OCI-LY3 (cell line): ENCODE measurements around the gene COL4A1.

Source experiments
- H2AFZ ChIP-seq: fragments of 200-600, 300-600 bp; shearing (Covaris generic); 2 replicates; pipeline ENCODE4 v1.6.0; 2014; ENCODE audit warnings: antibody characterized with exemption, low read depth, low read length
- H3K27ac ChIP-seq: fragments of 200-600, 300-600 bp; sonication (generic); 2 replicates; pipeline ENCODE4 v1.5.1; 2014; ENCODE audit warnings: mild to moderate bottlenecking, low read length, moderate library complexity, mixed read lengths
- H3K27me3 ChIP-seq: fragments of 200-600, 300-600 bp; sonication (generic); 2 replicates; pipeline ENCODE4 v1.6.1; 2014; ENCODE audit warnings: low read depth, low read length, mixed read lengths
- H3K36me3 ChIP-seq: fragments of 200-600, 300-600 bp; sonication (generic); replicated peaks from 2 replicates; pipeline ENCODE3; 2014; ENCODE audit warnings: low read depth, low read length, mixed read lengths
- H3K4me1 ChIP-seq: fragments of 300-600, 200-600 bp; sonication (generic); 2 replicates; pipeline ENCODE4 v1.6.1; 2014; ENCODE audit warnings: low read length, mixed read lengths
- H3K4me2 ChIP-seq: fragments of 200-600, 300-600 bp; sonication (generic); 2 replicates; pipeline ENCODE4 v1.6.1; 2014; ENCODE audit warnings: low read length, mixed read lengths
- H3K4me3 ChIP-seq: fragments of 300-600, 200-600 bp; sonication (generic); 2 replicates; pipeline ENCODE4 v1.5.1; 2014; ENCODE audit warnings: antibody characterized with exemption, mild to moderate bottlenecking, low read length, moderate library complexity
- H3K79me2 ChIP-seq: fragments of 300-600, 200-600 bp; shearing (Covaris generic); 2 replicates; pipeline ENCODE4 v1.6.1; 2014; ENCODE audit warnings: mild to moderate bottlenecking, low read length, mixed read lengths
- H3K9ac ChIP-seq: fragments of 300-600, 200-600 bp; shearing (Covaris generic); 2 replicates; pipeline ENCODE4 v1.6.0; 2014; ENCODE audit warnings: mild to moderate bottlenecking, low read length, moderate library complexity
- H3K9me3 ChIP-seq: fragments of 200-600, 300-600 bp; shearing (Covaris generic); 2 replicates; pipeline ENCODE4 v1.6.1; 2014; ENCODE audit warnings: low read length, mixed read lengths; ENCODE audit not compliant: insufficient read depth
- H4K20me1 ChIP-seq: fragments of 200-600, 300-600 bp; sonication (generic); 2 replicates; pipeline ENCODE4 v1.6.1; 2016; ENCODE audit warnings: low read length, mixed read lengths; ENCODE audit not compliant: insufficient read depth
- CTCF ChIP-seq: fragments of 200-600, 300-600 bp; sonication (generic); IDR thresholded peaks from 2 replicates; pipeline ENCODE4 v1.5.1; 2014; ENCODE audit warnings: antibody characterized with exemption, low read length, low read depth
- EZH2phosphoT487 ChIP-seq: fragments of 200-600 bp; shearing (Covaris generic); IDR thresholded peaks from 2 replicates; pipeline ENCODE4 v1.6.1; 2018; ENCODE audit warnings: antibody characterized with exemption, mixed run types, low read depth

COL4A1 gene

GRCh38 chr13:110350049-110350448 lies 43.1 kb upstream of the COL4A1 start:
- Histone ChIP-seq H3K9ac (no peak overlapping the region), H4K20me1 (no peaks in the 10 kb centered on the region), H3K4me1 (no peaks in the 10 kb centered on the region), H3K9me3 (no peaks in the 10 kb centered on the region), H3K79me2 (no peaks in the 10 kb centered on the region), H3K27ac (no peak overlapping the region), H2AFZ (no peak overlapping the region), H3K4me2 (no peak overlapping the region), H3K4me3 (no peak overlapping the region), H3K27me3 (peaks cover 25% of the 10 kb centered on the region), H3K36me3 (no peaks in the 10 kb centered on the region)
- TF ChIP-seq EZH2phosphoT487 (no peak), CTCF (no peak)

GRCh38 chr13:110349239-110349638 lies 42.3 kb upstream of the COL4A1 start:
- H3K36me3 ChIP-seq, result no peaks in the 10 kb centered on the region
- H3K79me2 ChIP-seq, result no peaks in the 10 kb centered on the region
- H2AFZ ChIP-seq, result no peak overlapping the region
- H3K9ac ChIP-seq, result no peak overlapping the region
- no peak overlapping the region for H3K4me3 ChIP-seq
- peaks cover 28% of the 10 kb centered on the region for H3K27me3 ChIP-seq
- no peak overlapping the region for H3K27ac ChIP-seq
- no peaks in the 10 kb centered on the region for H4K20me1 ChIP-seq
- TF ChIP-seq EZH2phosphoT487 (no peak), CTCF (no peak)
- no peaks in the 10 kb centered on the region for H3K9me3 ChIP-seq
- H3K4me1 ChIP-seq, result no peaks in the 10 kb centered on the region
- H3K4me2 ChIP-seq, result no peak overlapping the region

- no peak overlapping the region for H3K27ac ChIP-seq
- H3K9ac ChIP-seq, result no peak overlapping the region
- H4K20me1 ChIP-seq, result no peaks in the 10 kb centered on the region
- H2AFZ ChIP-seq, result no peak overlapping the region
- TF ChIP-seq EZH2phosphoT487, result no peak
- no peak for TF ChIP-seq CTCF
- H3K4me2 ChIP-seq, result no peak overlapping the region
- H3K9me3 ChIP-seq, result no peaks in the 10 kb centered on the region
- no peaks in the 10 kb centered on the region for H3K36me3 ChIP-seq
- H3K4me3 ChIP-seq, result no peak overlapping the region
- H3K4me1 ChIP-seq, result no peaks in the 10 kb centered on the region
- H3K79me2 ChIP-seq, result no peaks in the 10 kb centered on the region
- peaks cover 35% of the 10 kb centered on the region for H3K27me3 ChIP-seq
These were observed 41.5 kb upstream of the COL4A1 start for GRCh38 chr13:110348309-110349105.

- Histone ChIP-seq H3K27ac (no peak overlapping the region), H3K27me3 (peaks cover 41% of the 10 kb centered on the region), H3K9me3 (no peaks in the 10 kb centered on the region), H3K79me2 (no peaks in the 10 kb centered on the region), H3K4me2 (no peak overlapping the region), H3K36me3 (no peaks in the 10 kb centered on the region), H2AFZ (no peak overlapping the region), H4K20me1 (no peaks in the 10 kb centered on the region), H3K4me3 (no peak overlapping the region), H3K4me1 (no peaks in the 10 kb centered on the region), H3K9ac (no peak overlapping the region)
- no peak for TF ChIP-seq EZH2phosphoT487
- TF ChIP-seq CTCF, result no peak
These were observed 40.8 kb upstream of the COL4A1 start for GRCh38 chr13:110347535-110348308.
